A204.1 (cell line): ENCODE data around the gene ITM2B.
A peak's percentile ranks its signal among the peaks of the same experiment; 100 is the strongest.
"Not testable (repeated sequence)": the region's sequence is repeated elsewhere in the genome, so short reads cannot be mapped to it uniquely, and the experiment has no call there.

Experiments
- FAIRE-seq: peaks from 2 replicates; lab custom pipeline; 2012; peaks lifted over from hg19 to GRCh38; lab: Jason Lieb, UNC

Gene ITM2B

GRCh38 chr13:48230541-48230940, 2.5 kb upstream of the ITM2B start:
- FAIRE-seq = no peak

GRCh38 chr13:48231080-48231479, 1.9 kb upstream of the ITM2B start:
- no peak for FAIRE-seq

- FAIRE-seq = no peak
Observed at GRCh38 chr13:48231933-48232332, 1.1 kb upstream of the ITM2B start.

- no peak for FAIRE-seq
Observed at GRCh38 chr13:48232420-48233045, 473 bp upstream of the ITM2B start.

GRCh38 chr13:48233889-48234488, 983 bp downstream of the ITM2B start:
- no peak for FAIRE-seq

GRCh38 chr13:48234566-48235340, 1.7 kb downstream of the ITM2B start:
- FAIRE-seq = peak; percentile 47

- FAIRE-seq = no peak
Observed at GRCh38 chr13:48235341-48236135, 2.5 kb downstream of the ITM2B start.

- FAIRE-seq = no peak
Observed at GRCh38 chr13:48236528-48237353, 3.7 kb downstream of the ITM2B start.

GRCh38 chr13:48239369-48239768, 6.4 kb downstream of the ITM2B start:
- FAIRE-seq = not testable (repeated sequence)

GRCh38 chr13:48241651-48242050, 8.6 kb downstream of the ITM2B start:
- no peak for FAIRE-seq

- no peak for FAIRE-seq
Observed at GRCh38 chr13:48242677-48243076, 9.7 kb downstream of the ITM2B start.

GRCh38 chr13:48244159-48244558, 11.2 kb downstream of the ITM2B start:
- FAIRE-seq = no peak

GRCh38 chr13:48246102-48246501, 13.1 kb downstream of the ITM2B start:
- no peak for FAIRE-seq

- FAIRE-seq = no peak
Observed at GRCh38 chr13:48249018-48249417, 16.0 kb downstream of the ITM2B start.

GRCh38 chr13:48251611-48252081, 18.6 kb downstream of the ITM2B start:
- FAIRE-seq = no peak

- FAIRE-seq = no peak
Observed at GRCh38 chr13:48252176-48252575, 19.2 kb downstream of the ITM2B start.

- FAIRE-seq = no peak
Observed at GRCh38 chr13:48253849-48254248, 20.8 kb downstream of the ITM2B start.

GRCh38 chr13:48255090-48255489, 22.1 kb downstream of the ITM2B start:
- FAIRE-seq = no peak

GRCh38 chr13:48255954-48256353, 22.9 kb downstream of the ITM2B start:
- FAIRE-seq = no peak

GRCh38 chr13:48258002-48258401, 25.0 kb downstream of the ITM2B start:
- FAIRE-seq = no peak

GRCh38 chr13:48258430-48258829, 25.4 kb downstream of the ITM2B start:
- FAIRE-seq = no peak

- FAIRE-seq = no peak
Observed at GRCh38 chr13:48260970-48261369, 28.0 kb downstream of the ITM2B start.
